GM13976 (cell line): ENCODE measurements around the gene SPRR2E.
"Not testable (repeated sequence)": the region's sequence is repeated elsewhere in the genome, so short reads cannot be mapped to it uniquely, and the experiment has no call there.

Experiments used
- DNase-seq: peaks from one replicate; pipeline ENCODE4 v3.0.0; 2012; ENCODE audit warnings: low spot score
- in situ Hi-C: fragments of 300-500 bp; cut with MboI; formaldehyde crosslinking; loops from one replicate; pipeline ENCODE4 v1.12.0; 2022; ENCODE audit warnings: low sequenced_read_pairs, mixed read lengths, inconsistent platforms; ENCODE audit not compliant: unreplicated experiment
- TF ChIP-seq, protein P1 (sequence below): IDR thresholded peaks from 2 replicates; pipeline ENCODE4 v1.5.1; 2012; ENCODE audit warnings: borderline replicate concordance, mild to moderate bottlenecking; ENCODE audit not compliant: insufficient read depth; ENCODE audit errors: extremely low read depth, missing control alignments, control extremely low read depth

SPRR2E gene

GRCh38 chr1:153094426-153094825 is at the start of gene SPRR2E:
Gene SPRR2E (minus strand): TSS chr1:153094526. CDS start chr1:153093751, 775 bp downstream.
- DNase-seq, result no peak
- in situ Hi-C loops, result no loop called here
- TF ChIP-seq, protein P1, sequence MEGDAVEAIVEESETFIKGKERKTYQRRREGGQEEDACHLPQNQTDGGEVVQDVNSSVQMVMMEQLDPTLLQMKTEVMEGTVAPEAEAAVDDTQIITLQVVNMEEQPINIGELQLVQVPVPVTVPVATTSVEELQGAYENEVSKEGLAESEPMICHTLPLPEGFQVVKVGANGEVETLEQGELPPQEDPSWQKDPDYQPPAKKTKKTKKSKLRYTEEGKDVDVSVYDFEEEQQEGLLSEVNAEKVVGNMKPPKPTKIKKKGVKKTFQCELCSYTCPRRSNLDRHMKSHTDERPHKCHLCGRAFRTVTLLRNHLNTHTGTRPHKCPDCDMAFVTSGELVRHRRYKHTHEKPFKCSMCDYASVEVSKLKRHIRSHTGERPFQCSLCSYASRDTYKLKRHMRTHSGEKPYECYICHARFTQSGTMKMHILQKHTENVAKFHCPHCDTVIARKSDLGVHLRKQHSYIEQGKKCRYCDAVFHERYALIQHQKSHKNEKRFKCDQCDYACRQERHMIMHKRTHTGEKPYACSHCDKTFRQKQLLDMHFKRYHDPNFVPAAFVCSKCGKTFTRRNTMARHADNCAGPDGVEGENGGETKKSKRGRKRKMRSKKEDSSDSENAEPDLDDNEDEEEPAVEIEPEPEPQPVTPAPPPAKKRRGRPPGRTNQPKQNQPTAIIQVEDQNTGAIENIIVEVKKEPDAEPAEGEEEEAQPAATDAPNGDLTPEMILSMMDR, result no peak

GRCh38 chr1:153141377-153141776 is 47.1 kb upstream of the SPRR2E start:
- TF ChIP-seq, protein P1, result no peak
- in situ Hi-C loops, result no loop called here

GRCh38 chr1:153140484-153140883 is 46.2 kb upstream of the SPRR2E start:
- in situ Hi-C loops, result no loop called here
- DNase-seq, result no peak
- TF ChIP-seq, protein P1, result no peak

More at GRCh38 chr1:153141377-153141776, 47.1 kb upstream of the SPRR2E start:
- no peak for DNase-seq

GRCh38 chr1:153133743-153134142 is 39.4 kb upstream of the SPRR2E start:
- TF ChIP-seq, protein P1, result no peak
- in situ Hi-C loops, result no loop called here
- no peak for DNase-seq

DNA sequence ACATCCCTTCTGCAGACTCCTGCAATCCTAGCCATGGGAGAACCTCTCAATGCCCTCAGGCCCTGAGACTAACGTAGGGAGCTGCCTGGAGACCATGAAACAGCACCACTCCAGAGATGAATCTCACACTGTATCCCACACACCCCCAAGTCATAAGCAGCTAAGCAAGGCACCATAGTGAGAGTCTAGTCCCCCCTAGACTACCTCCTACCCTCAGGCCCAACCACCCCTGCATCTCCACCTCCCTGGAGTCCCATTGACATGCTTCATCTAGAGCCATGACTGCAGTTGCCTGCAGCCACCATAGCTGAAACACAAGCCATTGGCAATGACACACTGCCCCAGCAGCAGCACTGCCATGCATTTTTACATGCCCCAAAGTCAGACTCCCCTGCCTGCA is 38.9 kb upstream of the SPRR2E start:
- no peak for DNase-seq
- TF ChIP-seq, protein P1, result no peak
- in situ Hi-C loops, result no loop called here

GRCh38 chr1:153128688-153129087 is 34.4 kb upstream of the SPRR2E start:
- DNase-seq, in situ Hi-C loops: not testable (repeated sequence)

GRCh38 chr1:153127296-153127695 is 33.0 kb upstream of the SPRR2E start:
- in situ Hi-C loops, result no loop called here
- DNase-seq, result no peak
- TF ChIP-seq, protein P1, result no peak
